ENCODE measurements around the gene MRPL51. TPM values are rescaled to one million over a fixed set of nuclear protein-coding genes. Genes with fewer than 3 reads are reported as not detected.

Gene MRPL51
- polyA plus RNA-seq, 1 donor (not counting 4 experiments of a cell fraction or from before 2014, with no cell fraction given), result 184 TPM

DNA sequence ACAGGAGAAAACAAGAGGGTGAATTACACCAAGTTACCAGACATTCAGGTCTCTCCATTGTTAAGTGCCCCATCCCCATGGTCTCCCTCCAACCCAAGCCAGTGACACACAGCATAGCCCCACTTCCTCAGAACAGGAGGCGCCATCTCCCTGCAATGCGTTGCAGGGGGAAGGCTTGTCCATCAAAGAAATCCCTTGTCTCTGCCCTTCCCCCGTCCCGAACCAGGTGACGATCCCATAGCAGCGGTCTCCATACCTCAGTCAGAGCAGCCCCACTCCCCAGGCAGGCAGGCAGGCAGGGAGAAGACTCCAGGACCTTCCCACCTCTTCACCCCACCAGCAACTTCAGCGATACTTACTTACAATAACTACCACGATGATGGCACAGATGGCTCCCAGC lies 28.5 kb downstream of the MRPL51 start:
- dilution Hi-C loops (cut with MboI; ENCODE audit: extremely low pct_ligation_motif_present, low sequenced_read_pairs), result no loop called here
- H3K9ac ChIP-seq (ENCODE audit: control insufficient read depth, extremely low read depth, insufficient read depth, low read length), result no peak overlapping the region
- peaks cover 10% of the 10 kb centered on the region for H3K4me1 ChIP-seq (ENCODE audit: control insufficient read depth, extremely low read depth, insufficient read depth, low read length)
- DNase-seq (ENCODE audit: low read depth, low spot score), result no peak
- H3K9me1 ChIP-seq (ENCODE audit: control insufficient read depth, extremely low read depth, insufficient read depth, low read length), result no peaks in the 10 kb centered on the region
- H3K79me2 ChIP-seq (ENCODE audit: control insufficient read depth, insufficient read depth, low read length), result no peaks in the 10 kb centered on the region
- no peak overlapping the region for H3K27ac ChIP-seq (ENCODE audit: control insufficient read depth, insufficient read depth, low read length)
- no peak overlapping the region for H3K4me2 ChIP-seq (ENCODE audit: control insufficient read depth, extremely low read depth, insufficient read depth, low read depth, low read length)
- TF ChIP-seq, protein P1, sequence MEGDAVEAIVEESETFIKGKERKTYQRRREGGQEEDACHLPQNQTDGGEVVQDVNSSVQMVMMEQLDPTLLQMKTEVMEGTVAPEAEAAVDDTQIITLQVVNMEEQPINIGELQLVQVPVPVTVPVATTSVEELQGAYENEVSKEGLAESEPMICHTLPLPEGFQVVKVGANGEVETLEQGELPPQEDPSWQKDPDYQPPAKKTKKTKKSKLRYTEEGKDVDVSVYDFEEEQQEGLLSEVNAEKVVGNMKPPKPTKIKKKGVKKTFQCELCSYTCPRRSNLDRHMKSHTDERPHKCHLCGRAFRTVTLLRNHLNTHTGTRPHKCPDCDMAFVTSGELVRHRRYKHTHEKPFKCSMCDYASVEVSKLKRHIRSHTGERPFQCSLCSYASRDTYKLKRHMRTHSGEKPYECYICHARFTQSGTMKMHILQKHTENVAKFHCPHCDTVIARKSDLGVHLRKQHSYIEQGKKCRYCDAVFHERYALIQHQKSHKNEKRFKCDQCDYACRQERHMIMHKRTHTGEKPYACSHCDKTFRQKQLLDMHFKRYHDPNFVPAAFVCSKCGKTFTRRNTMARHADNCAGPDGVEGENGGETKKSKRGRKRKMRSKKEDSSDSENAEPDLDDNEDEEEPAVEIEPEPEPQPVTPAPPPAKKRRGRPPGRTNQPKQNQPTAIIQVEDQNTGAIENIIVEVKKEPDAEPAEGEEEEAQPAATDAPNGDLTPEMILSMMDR (optimal IDR thresholded peaks at IDR 0.05 in 1 of 3, IDR thresholded peaks at IDR 0.05 in 1 of 3, conservative IDR thresholded peaks at IDR 0.05 in 1 of 3; ENCODE audit: extremely low read depth in 1 of 3, insufficient read depth in 2 of 3, low read length in 3 of 3), result no peak
- no peak for TF ChIP-seq EZH2 (IDR thresholded peaks at IDR 0.05; ENCODE audit: low read length)
- H3K27me3 ChIP-seq (ENCODE audit: control insufficient read depth, extremely low read depth, insufficient read depth, low read length), result no peaks in the 10 kb centered on the region
- H4K20me1 ChIP-seq (ENCODE audit: control insufficient read depth, extremely low read depth, insufficient read depth, low read length), result no peaks in the 10 kb centered on the region
- no peaks in the 10 kb centered on the region for H3K9me3 ChIP-seq (ENCODE audit: control insufficient read depth, low read depth, low read length)
- H3K36me3 ChIP-seq (ENCODE audit: control insufficient read depth in 2 of 2, extremely low read depth in 1 of 2, insufficient read depth in 2 of 2, low read length in 2 of 2), result peaks cover 12 to 20% of the 10 kb centered on the region in 2 experiments
- no peak overlapping the region for H2AFZ ChIP-seq (ENCODE audit: control insufficient read depth, low read length)
- no peak overlapping the region for H3K4me3 ChIP-seq (ENCODE audit: control insufficient read depth in 2 of 3, extremely low read depth in 1 of 3, insufficient read depth in 2 of 3, low read depth in 1 of 3, low read length in 3 of 3)
- FAIRE-seq, result no peak

DNA sequence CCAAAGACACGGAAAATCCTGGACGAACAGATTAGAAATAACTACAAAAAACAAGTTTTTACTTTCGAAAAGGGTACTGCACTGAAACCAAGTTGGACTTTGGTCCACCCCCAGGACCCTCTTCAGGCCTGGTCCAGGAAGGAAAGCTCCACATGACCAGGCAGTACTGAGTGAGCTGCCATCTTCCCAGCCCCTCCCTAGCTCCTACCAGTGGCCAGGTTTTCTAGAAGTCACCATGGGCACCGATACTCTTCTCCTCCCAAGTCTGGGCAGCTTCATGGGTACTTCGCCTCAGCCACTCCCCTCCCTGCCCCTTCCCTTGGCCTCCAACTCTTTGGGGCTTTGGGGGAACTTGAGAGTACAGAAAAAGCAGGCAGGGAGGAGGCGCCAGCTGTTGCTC lies 29.2 kb downstream of the MRPL51 start:
- no peak for FAIRE-seq
- Histone ChIP-seq H3K27ac (ENCODE audit: control insufficient read depth, insufficient read depth, low read length) (no peak overlapping the region), H3K36me3 (ENCODE audit: control insufficient read depth in 2 of 2, extremely low read depth in 1 of 2, insufficient read depth in 2 of 2, low read length in 2 of 2) (peaks cover 13 to 23% of the 10 kb centered on the region in 2 experiments)

More for the DNA sequence above, 29.2 kb downstream of the MRPL51 start:
- H3K9me3 ChIP-seq (ENCODE audit: control insufficient read depth, low read depth, low read length), result no peaks in the 10 kb centered on the region
- DNase-seq (ENCODE audit: low read depth, low spot score), result no peak
- dilution Hi-C loops (cut with MboI; ENCODE audit: extremely low pct_ligation_motif_present, low sequenced_read_pairs), result no loop called here
- H3K4me2 ChIP-seq (ENCODE audit: control insufficient read depth, extremely low read depth, insufficient read depth, low read depth, low read length), result no peak overlapping the region
- H4K20me1 ChIP-seq (ENCODE audit: control insufficient read depth, extremely low read depth, insufficient read depth, low read length), result no peaks in the 10 kb centered on the region
- H2AFZ ChIP-seq (ENCODE audit: control insufficient read depth, low read length), result no peak overlapping the region
- no peaks in the 10 kb centered on the region for H3K79me2 ChIP-seq (ENCODE audit: control insufficient read depth, insufficient read depth, low read length)
- no peaks in the 10 kb centered on the region for H3K27me3 ChIP-seq (ENCODE audit: control insufficient read depth, extremely low read depth, insufficient read depth, low read length)
- peaks cover 4% of the 10 kb centered on the region for H3K4me1 ChIP-seq (ENCODE audit: control insufficient read depth, extremely low read depth, insufficient read depth, low read length)
- no peak for TF ChIP-seq EZH2 (IDR thresholded peaks at IDR 0.05; ENCODE audit: low read length)
- TF ChIP-seq, protein P1 (optimal IDR thresholded peaks at IDR 0.05 in 1 of 3, IDR thresholded peaks at IDR 0.05 in 1 of 3, conservative IDR thresholded peaks at IDR 0.05 in 1 of 3; ENCODE audit: extremely low read depth in 1 of 3, insufficient read depth in 2 of 3, low read length in 3 of 3), result no peak
- H3K9me1 ChIP-seq (ENCODE audit: control insufficient read depth, extremely low read depth, insufficient read depth, low read length), result no peaks in the 10 kb centered on the region
- no peak overlapping the region for H3K9ac ChIP-seq (ENCODE audit: control insufficient read depth, extremely low read depth, insufficient read depth, low read length)
- H3K4me3 ChIP-seq (ENCODE audit: control insufficient read depth in 2 of 3, extremely low read depth in 1 of 3, insufficient read depth in 2 of 3, low read depth in 1 of 3, low read length in 3 of 3), result no peak overlapping the region

Data from keratinocyte (primary cell).